Glutamatergic neuron (in vitro differentiated cells): ENCODE measurements around the gene LIN9. TPM values are rescaled to one million over a fixed set of nuclear protein-coding genes. Genes with fewer than 3 reads are reported as not detected.

Experiments
- DNase-seq: peaks from one replicate; pipeline ENCODE4 v3.0.0; 2022
- H3K27ac Mint-ChIP-seq: one replicate; pipeline ENCODE4 v1.8.0; 2020; ENCODE audit warnings: mild to moderate bottlenecking, mixed read lengths, inconsistent platforms; ENCODE audit not compliant: unreplicated experiment
- H3K27me3 Mint-ChIP-seq: one replicate; pipeline ENCODE4 v1.8.0; 2020; ENCODE audit warnings: mild to moderate bottlenecking, moderate library complexity, mixed read lengths, inconsistent platforms; ENCODE audit not compliant: unreplicated experiment
- H3K36me3 Mint-ChIP-seq: one replicate; pipeline ENCODE4 v1.8.0; 2020; ENCODE audit warnings: mild to moderate bottlenecking, mixed read lengths, inconsistent platforms; ENCODE audit not compliant: unreplicated experiment
- H3K4me1 Mint-ChIP-seq: one replicate; pipeline ENCODE4 v1.8.0; 2020; ENCODE audit warnings: mild to moderate bottlenecking, low read depth, mixed read lengths, inconsistent platforms; ENCODE audit not compliant: unreplicated experiment
- H3K4me3 Mint-ChIP-seq: one replicate; pipeline ENCODE4 v1.8.0; 2020; ENCODE audit warnings: mild to moderate bottlenecking, mixed read lengths, inconsistent platforms; ENCODE audit not compliant: unreplicated experiment
- H3K9me3 Mint-ChIP-seq: one replicate; pipeline ENCODE4 v1.8.0; 2020; ENCODE audit warnings: mild to moderate bottlenecking, moderate library complexity, mixed read lengths, inconsistent platforms; ENCODE audit not compliant: unreplicated experiment
- CTCF ChIP-seq: fragments of 200-600 bp; sonication (generic); IDR thresholded peaks from one replicate; pipeline ENCODE4 v1.5.0; 2021; ENCODE audit not compliant: partially characterized antibody, unreplicated experiment
- total RNA-seq: library from RNA; stranded (reverse); fragmentation: NEBNext Ultra II Directional; extraction: Animal tissue kit (Norgen Biotek cat#: 25700); gene quantifications from one replicate; pipeline ENCODE4 v1.2.1, GENCODE V29; 2021; ENCODE audit not compliant: unreplicated experiment

LIN9 gene
- total RNA-seq, 1 donor from 2014 or later = 7.1 TPM

- Mint-ChIP-seq H3K4me3 (peak overlapping the region; percentile 68), H3K36me3 (no peaks in the 10 kb centered on the region), H3K4me1 (peaks cover 4% of the 10 kb centered on the region), H3K9me3 (no peaks in the 10 kb centered on the region), H3K27ac (peak overlapping the region; percentile 23), H3K27me3 (no peaks in the 10 kb centered on the region)
- DNase-seq = no peak
- TF ChIP-seq CTCF = no peak
These were observed 24.0 kb upstream of the LIN9 start for GRCh38 chr1:226332947-226333346.

- H3K36me3 Mint-ChIP-seq = no peaks in the 10 kb centered on the region
- H3K4me3 Mint-ChIP-seq = no peak overlapping the region
- no peak for DNase-seq
- peaks cover 2% of the 10 kb centered on the region for H3K9me3 Mint-ChIP-seq
- H3K27me3 Mint-ChIP-seq = peaks cover 2% of the 10 kb centered on the region
- H3K4me1 Mint-ChIP-seq = peaks cover 4% of the 10 kb centered on the region
- TF ChIP-seq CTCF = no peak
- H3K27ac Mint-ChIP-seq = no peak overlapping the region
These were observed 20.3 kb upstream of the LIN9 start for GRCh38 chr1:226329237-226329636.

GRCh38 chr1:226327761-226328162 lies 18.8 kb upstream of the LIN9 start:
- no peak for TF ChIP-seq CTCF
- H3K27ac Mint-ChIP-seq = no peak overlapping the region
- no peak overlapping the region for H3K4me3 Mint-ChIP-seq
- DNase-seq = no peak
- H3K36me3 Mint-ChIP-seq = no peaks in the 10 kb centered on the region
- no peaks in the 10 kb centered on the region for H3K4me1 Mint-ChIP-seq
- peaks cover 2% of the 10 kb centered on the region for H3K27me3 Mint-ChIP-seq
- H3K9me3 Mint-ChIP-seq = peaks cover 2% of the 10 kb centered on the region

GRCh38 chr1:226325178-226325577 lies 16.2 kb upstream of the LIN9 start:
- peaks cover 2% of the 10 kb centered on the region for H3K9me3 Mint-ChIP-seq
- no peak overlapping the region for H3K4me3 Mint-ChIP-seq
- DNase-seq = no peak
- no peaks in the 10 kb centered on the region for H3K36me3 Mint-ChIP-seq
- H3K27ac Mint-ChIP-seq = no peak overlapping the region
- no peak for TF ChIP-seq CTCF
- no peaks in the 10 kb centered on the region for H3K4me1 Mint-ChIP-seq
- peaks cover 2% of the 10 kb centered on the region for H3K27me3 Mint-ChIP-seq

- no peak for DNase-seq
- H3K27me3 Mint-ChIP-seq = peaks cover 2% of the 10 kb centered on the region
- peaks cover 2% of the 10 kb centered on the region for H3K9me3 Mint-ChIP-seq
- no peak overlapping the region for H3K27ac Mint-ChIP-seq
- H3K4me1 Mint-ChIP-seq = no peaks in the 10 kb centered on the region
- no peaks in the 10 kb centered on the region for H3K36me3 Mint-ChIP-seq
- TF ChIP-seq CTCF = no peak
- no peak overlapping the region for H3K4me3 Mint-ChIP-seq
These were observed 15.5 kb upstream of the LIN9 start for GRCh38 chr1:226324479-226324878.
